SK-N-SH (cell line): ENCODE measurements around the gene MTFMT.

ENCODE experiments used
- CTCF ChIP-seq: fragments of 200-600 bp; sonication (generic); IDR thresholded peaks from 2 replicates; pipeline ENCODE4 v1.6.1; 2017; ENCODE audit warnings: antibody characterized with exemption, mild to moderate bottlenecking, moderate library complexity
- MXI1 ChIP-seq: IDR thresholded peaks from 2 replicates; pipeline ENCODE4 v1.6.1; 2012; ENCODE audit warnings: mild to moderate bottlenecking, low read depth, low read length, improper control_type of control experiment
- POLR2AphosphoS5 ChIP-seq: IDR thresholded peaks from 2 replicates; pipeline ENCODE4 v1.6.1; 2012; ENCODE audit warnings: low read depth, low read length
- RFX5 ChIP-seq: IDR thresholded peaks from 2 replicates; pipeline ENCODE4 v1.6.1; 2012; ENCODE audit warnings: mild to moderate bottlenecking, improper control_type of control experiment, low read length
- SIN3A ChIP-seq: IDR thresholded peaks from 2 replicates; pipeline ENCODE4 v1.6.1; 2012; ENCODE audit warnings: low read depth, mild to moderate bottlenecking, low read length, moderate library complexity, borderline replicate concordance
- SMC3 ChIP-seq: IDR thresholded peaks from 2 replicates; pipeline ENCODE4 v1.6.1; 2012; ENCODE audit warnings: low read depth, low read length, improper control_type of control experiment
- TAF1 ChIP-seq: IDR thresholded peaks from 2 replicates; pipeline ENCODE4 v1.6.1; 2012; ENCODE audit warnings: low read depth, mild to moderate bottlenecking, low read length, moderate library complexity, borderline replicate concordance
- USF1 ChIP-seq: IDR thresholded peaks from 2 replicates; pipeline ENCODE4 v1.4.0; 2012; ENCODE audit warnings: low read depth, borderline replicate concordance
- USF2 ChIP-seq: fragments of 150-350 bp; IDR thresholded peaks from 2 replicates; pipeline ENCODE4 v1.6.1; 2017; ENCODE audit warnings: antibody characterized with exemption, low read length, low read depth, borderline replicate concordance

- no peak for TF ChIP-seq CTCF
- no peak for TF ChIP-seq USF2
- TF ChIP-seq RFX5 = no peak
- TF ChIP-seq USF1 = no peak
- no peak for TF ChIP-seq MXI1
- TF ChIP-seq SIN3A = no peak
- no peak for TF ChIP-seq SMC3
- no peak for TF ChIP-seq POLR2AphosphoS5
- TF ChIP-seq TAF1 = no peak
Observed at GRCh38 chr15:65072617-65073016, 43.2 kb upstream of the MTFMT start.
